ENCODE measurements around the gene CNDP1. TPM values are rescaled to one million over a fixed set of nuclear protein-coding genes. Genes with fewer than 3 reads are reported as not detected.

The CNDP1 gene
- total and polyA plus RNA-seq, 2 donors (not counting 1 experiment from before 2014, with no cell fraction given): 0.19 to 0.57 TPM

DNA sequence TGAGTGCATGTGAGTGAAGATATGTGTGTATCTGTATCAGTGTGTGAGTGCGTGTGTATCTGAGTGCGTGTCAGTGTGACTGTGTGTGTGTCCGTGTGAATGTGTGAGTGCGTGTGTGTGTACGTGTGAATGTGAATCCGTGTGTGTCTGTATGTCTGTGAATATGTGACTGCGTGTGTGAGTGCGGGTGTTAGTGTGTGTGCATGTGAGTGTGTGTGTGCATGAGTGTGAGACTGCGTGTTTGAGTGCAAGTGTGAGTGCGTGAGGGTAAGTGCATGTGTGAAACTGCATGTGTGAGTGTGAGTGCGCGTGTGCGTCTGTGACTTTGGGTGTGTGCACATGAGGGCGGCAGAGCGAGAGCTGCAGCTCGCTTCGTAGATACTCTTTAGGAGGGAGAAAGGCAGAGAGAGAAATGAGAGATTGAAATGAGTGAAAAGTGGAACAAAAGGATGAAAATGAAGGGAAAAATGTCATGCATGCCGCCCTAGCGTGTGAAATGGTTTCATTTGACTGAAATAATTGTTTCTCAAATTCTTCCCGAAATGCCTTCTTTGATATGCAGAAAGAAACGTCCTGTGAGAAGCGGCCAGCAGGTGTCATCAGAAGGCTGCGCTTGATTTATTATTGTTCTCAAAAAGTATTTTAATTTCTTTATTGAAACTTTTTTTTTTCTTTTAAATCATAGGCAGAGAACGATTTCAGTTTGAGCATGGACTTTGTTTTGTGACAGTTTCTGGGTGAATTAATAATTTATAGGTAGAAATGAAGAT, 88.9 kb downstream of the CNDP1 start:
- ChIA-PET POLR2A (no interaction called here), CTCF (interaction anchor here (0.7 to 1.8 kb wide), 5 partner anchors 11 to 1733 kb away, joined by 3 to 4 read pairs (median 3); no protein-coding TSS in a partner anchor)
- DNase-seq (peak; percentile 16), ATAC-seq (ENCODE audit: low read depth) (no peak)
- H3K27me3 Mint-ChIP-seq: no peaks in the 10 kb centered on the region
- 87% methylated on average over 21 of the region's 24 CpGs for WGBS (ENCODE audit: insufficient coverage)
- Histone ChIP-seq H3K36me3 (replicated peaks in 1 of 2; ENCODE audit: control extremely low read depth in 1 of 2, control insufficient read depth in 1 of 2, extremely low read depth in 1 of 2, insufficient read depth in 2 of 2, low read length in 1 of 2) (no peaks in the 10 kb centered on the region), H3K27me3 (replicated peaks in 1 of 4; ENCODE audit: control extremely low read depth in 1 of 4, control insufficient read depth in 3 of 4, insufficient read depth in 4 of 4, low read length in 3 of 4) (no peaks in the 10 kb centered on the region), H4K20me1 (ENCODE audit: control insufficient read depth, insufficient read depth, low read length, poor library complexity, severe bottlenecking) (peaks cover 25% of the 10 kb centered on the region), H3K9ac (ENCODE audit: low read length) (no peak overlapping the region), H2AFZ (ENCODE audit: insufficient read depth, low read depth, low read length, poor library complexity, severe bottlenecking) (no peak overlapping the region), H3K79me2 (ENCODE audit: control insufficient read depth, insufficient read depth, low read length) (peaks cover 50% of the 10 kb centered on the region), H3K4me3 (ENCODE audit: control extremely low read depth in 1 of 5, extremely low read depth in 1 of 5, insufficient read depth in 1 of 5, low read depth in 2 of 5, low read length in 4 of 5) (no peak overlapping the region), H3K4me2 (replicated peaks; ENCODE audit: low read depth, low read length, poor library complexity, severe bottlenecking) (no peak overlapping the region), H3K4me1 (ENCODE audit: control insufficient read depth in 2 of 2, insufficient read depth in 2 of 2, low read length in 2 of 2) (no peaks in the 10 kb centered on the region), H3K9me3 (ENCODE audit: control extremely low read depth in 1 of 3, control insufficient read depth in 2 of 3, insufficient read depth in 1 of 3, low read length in 2 of 3) (no peaks in the 10 kb centered on the region), H3K27ac (ENCODE audit: low read length in 2 of 2) (no peak overlapping the region)
- H3K9me3 Mint-ChIP-seq (ENCODE audit: insufficient read depth): no peaks in the 10 kb centered on the region
- no peak overlapping the region for H3K4me3 Mint-ChIP-seq
- intact Hi-C loops (cut with micrococcal nuclease): no loop called here
- H3K27ac Mint-ChIP-seq: no peak overlapping the region
- H3K4me1 Mint-ChIP-seq: peaks cover 10% of the 10 kb centered on the region
- TF ChIP-seq EZH2 (IDR thresholded peaks at IDR 0.05; ENCODE audit: borderline replicate concordance, insufficient read depth, low read depth, low read length, poor library complexity, severe bottlenecking): no peak
- TF ChIP-seq CTCF (IDR thresholded peaks at IDR 0.05): peak; percentile 49

GRCh38 chr18:74624466-74624865, 90.2 kb downstream of the CNDP1 start:
- no peak for ATAC-seq (ENCODE audit: low read depth)
- Mint-ChIP-seq H3K27me3 (no peaks in the 10 kb centered on the region), H3K4me3 (no peak overlapping the region), H3K9me3 (ENCODE audit: insufficient read depth) (no peaks in the 10 kb centered on the region), H3K4me1 (peaks cover 13% of the 10 kb centered on the region), H3K27ac (no peak overlapping the region)
- DNase-seq: no peak
- no peak overlapping the region for H3K27ac ChIP-seq (ENCODE audit: low read length in 2 of 2)
- no peak overlapping the region for H3K4me2 ChIP-seq (replicated peaks; ENCODE audit: low read depth, low read length, poor library complexity, severe bottlenecking)
- peaks cover 0 to 3% (median 0%) of the 10 kb centered on the region in 3 donors for H3K9me3 ChIP-seq (ENCODE audit: control extremely low read depth in 1 of 3, control insufficient read depth in 2 of 3, insufficient read depth in 1 of 3, low read length in 2 of 3)
- no peaks in the 10 kb centered on the region for H3K36me3 ChIP-seq (replicated peaks in 1 of 2; ENCODE audit: control extremely low read depth in 1 of 2, control insufficient read depth in 1 of 2, extremely low read depth in 1 of 2, insufficient read depth in 2 of 2, low read length in 1 of 2)
- 93% methylated on average over 3 of the region's 8 CpGs for WGBS (ENCODE audit: insufficient coverage)
- ChIA-PET POLR2A (no interaction called here), CTCF (interaction anchor here (0.5 to 1.8 kb wide), 3 partner anchors 10 to 1723 kb away, joined by 3 to 4 read pairs (median 4); no protein-coding TSS in a partner anchor)
- no peaks in the 10 kb centered on the region for H3K4me1 ChIP-seq (ENCODE audit: control insufficient read depth in 2 of 2, insufficient read depth in 2 of 2, low read length in 2 of 2)
- no peak for TF ChIP-seq EZH2 (IDR thresholded peaks at IDR 0.05; ENCODE audit: borderline replicate concordance, insufficient read depth, low read depth, low read length, poor library complexity, severe bottlenecking)
- no peak for TF ChIP-seq CTCF (IDR thresholded peaks at IDR 0.05)
- H3K4me3 ChIP-seq (ENCODE audit: control extremely low read depth in 1 of 5, extremely low read depth in 1 of 5, insufficient read depth in 1 of 5, low read depth in 2 of 5, low read length in 4 of 5): no peak overlapping the region
- intact Hi-C loops (cut with micrococcal nuclease): no loop called here
- H3K79me2 ChIP-seq (ENCODE audit: control insufficient read depth, insufficient read depth, low read length): peaks cover 45% of the 10 kb centered on the region
- H3K9ac ChIP-seq (ENCODE audit: low read length): no peak overlapping the region
- no peak overlapping the region for H2AFZ ChIP-seq (ENCODE audit: insufficient read depth, low read depth, low read length, poor library complexity, severe bottlenecking)
- peaks cover 31% of the 10 kb centered on the region for H4K20me1 ChIP-seq (ENCODE audit: control insufficient read depth, insufficient read depth, low read length, poor library complexity, severe bottlenecking)
- H3K27me3 ChIP-seq (replicated peaks in 1 of 4; ENCODE audit: control extremely low read depth in 1 of 4, control insufficient read depth in 3 of 4, insufficient read depth in 4 of 4, low read length in 3 of 4): no peaks in the 10 kb centered on the region

All from B cell (primary cell).